Spleen (tissue), 11 donors: ENCODE data around the gene CSTB. TPM values are rescaled to one million over a fixed set of nuclear protein-coding genes. Genes with fewer than 3 reads are reported as not detected.

ENCODE experiments used
- DNase-seq: peaks from one replicate; pipeline ENCODE4 v3.0.0-alpha.2; 2020
- H3K27ac ChIP-seq, 8 donors: fragments of 200-600 bp; sonication (generic) in 7 of 8; 1 replicate in 4 of 8; 2 replicates in 4 of 8; pipeline versions ENCODE4 v1.5.0 to v1.8.0; 2016 to 2021; ENCODE audit warnings: inconsistent platforms in 4 of 8, mild to moderate bottlenecking in 4 of 8, moderate library complexity in 1 of 8
- H3K27me3 ChIP-seq, 7 donors: fragments of 200-600 bp; sonication (generic) in 6 of 7; replicated peaks in 1 of 7; 1 replicate in 4 of 7; 2 replicates in 3 of 7; pipeline versions ENCODE4 v1.5.0 to v1.8.0; 2016 to 2021; ENCODE audit warnings: inconsistent platforms in 3 of 7, mild to moderate bottlenecking in 1 of 7
- H3K36me3 ChIP-seq, 6 donors: fragments of 200-600 bp; sonication (generic) in 5 of 6; 1 replicate in 4 of 6; 2 replicates in 2 of 6; pipeline versions ENCODE4 v1.5.0 to v1.8.0; 2016 to 2021; ENCODE audit warnings: inconsistent platforms in 2 of 6
- H3K4me1 ChIP-seq, 6 donors: fragments of 200-600 bp; sonication (generic) in 5 of 6; 1 replicate in 3 of 6; 2 replicates in 3 of 6; pipeline versions ENCODE4 v1.5.0 to v1.8.0; 2016 to 2021; ENCODE audit warnings: inconsistent platforms in 3 of 6
- H3K4me3 ChIP-seq, 8 donors: fragments of 200-600 bp; sonication (generic) in 7 of 8; 1 replicate in 4 of 8; 2 replicates in 4 of 8; pipeline versions ENCODE4 v1.5.0 to v1.8.0; 2016 to 2021; ENCODE audit warnings: inconsistent platforms in 4 of 8, mild to moderate bottlenecking in 4 of 8, moderate library complexity in 2 of 8
- H3K9me3 ChIP-seq, 8 donors: fragments of 200-600 bp; sonication (generic) in 7 of 8; 1 replicate in 4 of 8; 2 replicates in 4 of 8; pipeline versions ENCODE4 v1.5.0 to v1.8.0; 2016 to 2021; ENCODE audit warnings: inconsistent platforms in 4 of 8
- POLR2A ChIP-seq, 3 donors: fragments of 450-650 bp; IDR thresholded peaks; one replicate each; pipeline ENCODE4 v1.5.1; 2017; ENCODE audit warnings: antibody characterized with exemption in 3 of 3, mild to moderate bottlenecking in 1 of 3
- POLR2AphosphoS5 ChIP-seq, 3 donors: sonication (generic); formaldehyde crosslinking; IDR thresholded peaks; one replicate each; pipeline ENCODE4 v1.5.1; 2017; ENCODE audit warnings: antibody characterized with exemption in 3 of 3
- WGBS, 5 donors: extraction: QIAGEN DNeasy Blood & Tissue Kit in 3 of 5; methylation state at CpG; one replicate each; pipeline versions ENCODE4 v1.1.5 to v1.1.7; 2013 to 2018; 5-methylcytosine and 5-hydroxymethylcytosine counted together
- intact Hi-C: fragments of 100-400 bp; cut with DNase I; formaldehyde crosslinking; loops from one replicate; pipeline ENCODE4 v1.15.0; 2023; ENCODE audit warnings: low total_unique reads
- polyA plus RNA-seq, 3 donors: library from polyadenylated mRNA; stranded (reverse); fragments of 200-250 nt; gene quantifications; one replicate each; pipeline ENCODE4 v1.2.1, GENCODE V29; 2013
- total RNA-seq, 7 donors: library from RNA; depleted of rRNA in 3 of 7; stranded (reverse); fragments of >200 nt in 3 of 7; fragmentation: NEBNext Ultra II Directional in 4 of 7; extraction: Animal tissue kit (Norgen Biotek cat#: 25700) in 4 of 7; gene quantifications; one replicate each; pipeline versions ENCODE4 v1.1.0 to v1.2.1, GENCODE V29; 2016 to 2021
- TF ChIP-seq, protein P1 (sequence below), 11 experiments: fragments of 200-600 bp in 7 of 11; fragments of 450-650 bp in 4 of 11; sonication (generic) in 4 of 11; IDR thresholded peaks in 8 of 11; conservative IDR thresholded peaks in 3 of 11; 1 replicate in 7 of 11; 2 replicates in 4 of 11; pipeline versions ENCODE4 v1.4.0 to v1.8.0; 2016 to 2021; ENCODE audit warnings: antibody characterized with exemption in 11 of 11, inconsistent platforms in 4 of 11, mild to moderate bottlenecking in 1 of 11
- donor health status: healthy with polysubstance abuse.
- donor health status: DM: no; HTN: no; CAD: no; lungs with moderate emphysema.
- donor health status: DM: no; HTN: no; CAD: no.
- donor health status: Bipolar disorder and iron deficiency.
- donor health status: healthy.
- donor health status: DM: no; HTN: no; CAD: no.
- donor health status: DM: yes; HTN: yes; CAD: no.

The CSTB gene
- total and polyA plus RNA-seq, 10 donors, result 10.5 to 93.8 (median 33.2) TPM

DNA sequence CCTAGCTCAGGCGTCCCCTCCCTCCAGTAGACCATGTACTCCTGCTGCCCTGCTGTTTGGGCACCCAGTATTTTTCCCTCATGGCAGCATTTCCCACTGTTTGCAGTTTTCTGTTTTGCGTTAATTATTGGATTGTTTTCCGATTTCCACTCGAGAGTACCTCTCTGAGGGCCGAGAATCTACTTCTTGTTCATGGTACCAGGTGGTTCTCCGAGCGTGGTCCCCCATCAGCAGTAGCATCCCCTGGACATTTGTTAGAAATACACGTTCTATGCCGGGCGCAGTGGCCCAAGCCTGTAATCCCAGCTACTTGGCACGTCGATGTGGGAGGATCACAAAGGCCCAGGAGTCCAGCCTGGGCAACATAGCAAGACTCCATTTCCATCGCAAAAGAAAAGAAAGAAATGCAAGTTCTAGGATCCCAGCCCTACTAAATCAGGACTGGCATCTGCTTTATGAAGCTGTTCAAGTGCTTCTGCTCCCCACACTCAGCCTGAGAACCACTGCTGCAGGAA is 14.0 kb upstream of the CSTB start:
- Histone ChIP-seq H3K9me3 (no peaks in the 10 kb centered on the region), H3K27ac (peak overlapping the region in 5 of 8 donors; percentile 88 to 94 (median 90)), H3K36me3 (peaks cover 0 to 40% (median 37%) of the 10 kb centered on the region in 6 donors), H3K27me3 (no peaks in the 10 kb centered on the region), H3K4me3 (peak overlapping the region; percentile 79 to 98 (median 96)), H3K4me1 (peaks cover 14 to 44% (median 24%) of the 10 kb centered on the region in 6 donors)
- intact Hi-C loops, result no loop called here
- no peak for DNase-seq
- TF ChIP-seq POLR2AphosphoS5 (IDR thresholded peaks at IDR 0.05), result no peak
- no peak for TF ChIP-seq POLR2A (IDR thresholded peaks at IDR 0.05)
- TF ChIP-seq, protein P1, sequence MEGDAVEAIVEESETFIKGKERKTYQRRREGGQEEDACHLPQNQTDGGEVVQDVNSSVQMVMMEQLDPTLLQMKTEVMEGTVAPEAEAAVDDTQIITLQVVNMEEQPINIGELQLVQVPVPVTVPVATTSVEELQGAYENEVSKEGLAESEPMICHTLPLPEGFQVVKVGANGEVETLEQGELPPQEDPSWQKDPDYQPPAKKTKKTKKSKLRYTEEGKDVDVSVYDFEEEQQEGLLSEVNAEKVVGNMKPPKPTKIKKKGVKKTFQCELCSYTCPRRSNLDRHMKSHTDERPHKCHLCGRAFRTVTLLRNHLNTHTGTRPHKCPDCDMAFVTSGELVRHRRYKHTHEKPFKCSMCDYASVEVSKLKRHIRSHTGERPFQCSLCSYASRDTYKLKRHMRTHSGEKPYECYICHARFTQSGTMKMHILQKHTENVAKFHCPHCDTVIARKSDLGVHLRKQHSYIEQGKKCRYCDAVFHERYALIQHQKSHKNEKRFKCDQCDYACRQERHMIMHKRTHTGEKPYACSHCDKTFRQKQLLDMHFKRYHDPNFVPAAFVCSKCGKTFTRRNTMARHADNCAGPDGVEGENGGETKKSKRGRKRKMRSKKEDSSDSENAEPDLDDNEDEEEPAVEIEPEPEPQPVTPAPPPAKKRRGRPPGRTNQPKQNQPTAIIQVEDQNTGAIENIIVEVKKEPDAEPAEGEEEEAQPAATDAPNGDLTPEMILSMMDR (IDR thresholded peaks at IDR 0.05 in 8 of 11, conservative IDR thresholded peaks at IDR 0.05 in 3 of 11), result no peak
- 15 to 20% (median 18%) methylated on average over 13 of the region's 13 CpGs for WGBS, 5 donors

DNA sequence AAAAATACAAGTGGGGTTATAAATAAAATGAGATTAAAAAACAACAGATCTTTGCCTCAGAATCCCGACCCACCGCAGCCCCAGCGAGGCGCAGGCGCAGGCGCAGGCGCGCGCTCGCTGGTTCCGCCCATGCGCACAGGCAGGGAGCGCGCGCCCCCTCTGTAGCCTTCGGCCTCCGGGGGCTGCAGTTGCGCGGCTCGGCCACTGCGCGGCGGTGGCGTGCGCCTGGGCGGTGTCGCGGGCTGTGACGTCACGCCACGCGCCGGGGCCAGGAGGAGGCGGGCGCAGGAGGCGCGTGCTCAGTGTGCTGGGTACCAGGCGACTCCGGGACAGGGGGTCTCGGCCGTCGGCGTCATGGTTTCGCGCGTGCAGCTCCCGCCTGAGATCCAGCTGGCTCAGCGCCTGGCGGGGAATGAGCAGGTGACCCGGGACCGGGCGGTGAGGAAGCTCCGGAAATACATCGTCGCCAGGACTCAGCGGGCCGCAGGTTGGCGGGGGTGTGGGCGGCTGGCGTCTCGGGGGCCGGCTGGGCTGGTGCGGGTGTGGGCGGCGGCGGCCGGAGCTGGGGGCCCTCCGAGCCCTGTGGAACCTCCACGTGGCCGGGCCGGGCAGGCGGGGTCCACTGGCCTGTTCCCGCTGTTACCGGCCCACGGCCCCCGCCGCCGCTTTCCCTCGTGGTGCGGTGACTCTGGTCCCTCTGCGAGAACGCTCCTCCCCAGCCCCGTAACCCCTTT is 13.3 kb upstream of the CSTB start, which contains the start of gene RRP1:
Gene RRP1 (plus strand): TSS at position 302 of the 734 bp plus-strand sequence. CDS start 53 bp downstream, at position 355.
- Histone ChIP-seq H3K4me3 (peak within 1 kb of the TSS; percentile 79 to 98 (median 96)), H3K27me3 (no peaks in the 10 kb centered on the region), H3K4me1 (peaks cover 14 to 44% (median 24%) of the 10 kb centered on the region in 6 donors), H3K9me3 (no peaks in the 10 kb centered on the region), H3K36me3 (peaks cover 0 to 34% (median 31%) of the 10 kb centered on the region in 6 donors), H3K27ac (peak within 1 kb of the TSS; percentile 86 to 94 (median 90))
- 0% methylated on average over 26 to 83 of the region's 83 CpGs for WGBS, 5 donors
- intact Hi-C loops, result no loop called here
- peak; percentile 98 for DNase-seq
- TF ChIP-seq, protein P1 (IDR thresholded peaks at IDR 0.05 in 8 of 11, conservative IDR thresholded peaks at IDR 0.05 in 3 of 11), result peak; percentile 97 to 100 (median 100)
- TF ChIP-seq POLR2AphosphoS5 (IDR thresholded peaks at IDR 0.05) (peak; percentile 92 to 97 (median 94)), POLR2A (IDR thresholded peaks at IDR 0.05) (peak in 2 of 3 donors; percentile 82 to 87)

DNA sequence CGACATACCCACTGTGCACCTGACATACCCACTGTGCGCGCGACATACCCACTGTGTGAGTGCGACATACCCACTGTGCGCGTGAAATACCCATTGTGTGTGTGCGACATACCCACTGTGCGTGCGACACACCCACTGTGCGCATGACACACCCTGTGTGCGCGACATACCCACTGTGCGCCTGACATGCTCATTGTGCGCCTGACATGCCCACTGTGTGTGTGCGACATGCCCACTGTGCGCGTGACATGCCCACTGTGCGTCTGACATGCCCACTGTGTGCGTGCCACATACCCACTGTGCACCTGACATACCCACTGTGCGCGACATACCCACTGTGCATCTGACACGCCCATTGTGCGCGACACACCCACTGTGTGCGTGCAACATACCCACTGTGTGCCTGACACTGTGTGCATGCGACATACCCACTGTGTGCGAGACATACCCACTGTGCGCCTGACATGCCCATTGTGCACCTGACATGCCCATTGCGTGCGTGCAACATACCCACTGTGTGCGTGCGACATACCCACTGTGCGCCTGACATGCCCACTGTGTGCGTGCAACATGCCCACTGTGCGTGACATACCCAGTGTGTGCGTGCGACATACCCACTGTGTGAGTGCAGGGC is 10.8 kb upstream of the CSTB start:
- Histone ChIP-seq H3K27me3 (no peaks in the 10 kb centered on the region), H3K27ac (no peak overlapping the region), H3K9me3 (no peaks in the 10 kb centered on the region), H3K4me1 (peaks cover 14 to 42% (median 24%) of the 10 kb centered on the region in 6 donors), H3K4me3 (no peak overlapping the region), H3K36me3 (peaks cover 0 to 9% (median 6%) of the 10 kb centered on the region in 6 donors)
- TF ChIP-seq POLR2A (IDR thresholded peaks at IDR 0.05) (no peak), POLR2AphosphoS5 (IDR thresholded peaks at IDR 0.05) (no peak)
- TF ChIP-seq, protein P1 (IDR thresholded peaks at IDR 0.05 in 8 of 11, conservative IDR thresholded peaks at IDR 0.05 in 3 of 11), result no peak
- WGBS, 5 donors, result 91 to 97% (median 94%) methylated on average over 22 to 38 of the region's 38 CpGs
- peak; percentile 73 for DNase-seq
- intact Hi-C loops, result no loop called here
